Spleen (tissue), 7 donors: ENCODE measurements around the gene ADCY1.

Experiments
- POLR2AphosphoS5 ChIP-seq, 3 donors: sonication (generic); formaldehyde crosslinking; IDR thresholded peaks; one replicate each; pipeline ENCODE4 v1.5.1; 2017; ENCODE audit warnings: antibody characterized with exemption in 3 of 3
- TF ChIP-seq, protein P1 (sequence below), 11 experiments: fragments of 200-600 bp in 7 of 11; fragments of 450-650 bp in 4 of 11; sonication (generic) in 4 of 11; IDR thresholded peaks in 8 of 11; conservative IDR thresholded peaks in 3 of 11; 1 replicate in 7 of 11; 2 replicates in 4 of 11; pipeline versions ENCODE4 v1.4.0 to v1.8.0; 2016 to 2021; ENCODE audit warnings: antibody characterized with exemption in 11 of 11, inconsistent platforms in 4 of 11, mild to moderate bottlenecking in 1 of 11
- donor health status: DM: no; HTN: no; CAD: no; lungs with moderate emphysema.
- donor health status: DM: no; HTN: no; CAD: no.
- donor health status: DM: no; HTN: no; CAD: no.

- TF ChIP-seq, protein P1, sequence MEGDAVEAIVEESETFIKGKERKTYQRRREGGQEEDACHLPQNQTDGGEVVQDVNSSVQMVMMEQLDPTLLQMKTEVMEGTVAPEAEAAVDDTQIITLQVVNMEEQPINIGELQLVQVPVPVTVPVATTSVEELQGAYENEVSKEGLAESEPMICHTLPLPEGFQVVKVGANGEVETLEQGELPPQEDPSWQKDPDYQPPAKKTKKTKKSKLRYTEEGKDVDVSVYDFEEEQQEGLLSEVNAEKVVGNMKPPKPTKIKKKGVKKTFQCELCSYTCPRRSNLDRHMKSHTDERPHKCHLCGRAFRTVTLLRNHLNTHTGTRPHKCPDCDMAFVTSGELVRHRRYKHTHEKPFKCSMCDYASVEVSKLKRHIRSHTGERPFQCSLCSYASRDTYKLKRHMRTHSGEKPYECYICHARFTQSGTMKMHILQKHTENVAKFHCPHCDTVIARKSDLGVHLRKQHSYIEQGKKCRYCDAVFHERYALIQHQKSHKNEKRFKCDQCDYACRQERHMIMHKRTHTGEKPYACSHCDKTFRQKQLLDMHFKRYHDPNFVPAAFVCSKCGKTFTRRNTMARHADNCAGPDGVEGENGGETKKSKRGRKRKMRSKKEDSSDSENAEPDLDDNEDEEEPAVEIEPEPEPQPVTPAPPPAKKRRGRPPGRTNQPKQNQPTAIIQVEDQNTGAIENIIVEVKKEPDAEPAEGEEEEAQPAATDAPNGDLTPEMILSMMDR (IDR thresholded peaks at IDR 0.05 in 8 of 11, conservative IDR thresholded peaks at IDR 0.05 in 3 of 11), result no peak
- TF ChIP-seq POLR2AphosphoS5 (IDR thresholded peaks at IDR 0.05), result no peak
These were observed 110.9 kb downstream of the ADCY1 start for GRCh38 chr7:45684910-45685618.
